ENCODE results near the gene GCNT1.

GRCh38 chr9:76475686-76476085, 16.7 kb downstream of the GCNT1 start:
- TF ChIP-seq, protein P1, sequence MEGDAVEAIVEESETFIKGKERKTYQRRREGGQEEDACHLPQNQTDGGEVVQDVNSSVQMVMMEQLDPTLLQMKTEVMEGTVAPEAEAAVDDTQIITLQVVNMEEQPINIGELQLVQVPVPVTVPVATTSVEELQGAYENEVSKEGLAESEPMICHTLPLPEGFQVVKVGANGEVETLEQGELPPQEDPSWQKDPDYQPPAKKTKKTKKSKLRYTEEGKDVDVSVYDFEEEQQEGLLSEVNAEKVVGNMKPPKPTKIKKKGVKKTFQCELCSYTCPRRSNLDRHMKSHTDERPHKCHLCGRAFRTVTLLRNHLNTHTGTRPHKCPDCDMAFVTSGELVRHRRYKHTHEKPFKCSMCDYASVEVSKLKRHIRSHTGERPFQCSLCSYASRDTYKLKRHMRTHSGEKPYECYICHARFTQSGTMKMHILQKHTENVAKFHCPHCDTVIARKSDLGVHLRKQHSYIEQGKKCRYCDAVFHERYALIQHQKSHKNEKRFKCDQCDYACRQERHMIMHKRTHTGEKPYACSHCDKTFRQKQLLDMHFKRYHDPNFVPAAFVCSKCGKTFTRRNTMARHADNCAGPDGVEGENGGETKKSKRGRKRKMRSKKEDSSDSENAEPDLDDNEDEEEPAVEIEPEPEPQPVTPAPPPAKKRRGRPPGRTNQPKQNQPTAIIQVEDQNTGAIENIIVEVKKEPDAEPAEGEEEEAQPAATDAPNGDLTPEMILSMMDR (IDR thresholded peaks at IDR 0.05; ENCODE audit: low read depth, low read length, poor library complexity, severe bottlenecking) = no peak
- TF ChIP-seq EZH2phosphoT487 (IDR thresholded peaks at IDR 0.05; ENCODE audit: borderline replicate concordance, low read length) = no peak

All from DOHH2 (cell line).